Prostate gland (tissue), 2 donors: ENCODE data around the gene PDE4D. TPM values are rescaled to one million over a fixed set of nuclear protein-coding genes. Genes with fewer than 3 reads are reported as not detected.

ENCODE experiments used
- DNase-seq: peaks from one replicate; pipeline ENCODE4 v3.0.0-alpha.2; 2019; ENCODE audit warnings: low spot score
- H3K27ac ChIP-seq, 2 donors: fragments of 200-600 bp; sonication (generic); 2 replicates each; pipeline ENCODE4 v1.5.1; 2017 to 2019
- H3K27me3 ChIP-seq: fragments of 200-600 bp; sonication (generic); replicated peaks from 2 replicates; pipeline ENCODE4 v1.5.1; 2019; ENCODE audit not compliant: insufficient read depth
- H3K36me3 ChIP-seq, 2 donors: fragments of 200-600 bp; sonication (generic); 1 replicate in 1 of 2; 2 replicates in 1 of 2; pipeline versions ENCODE4 v1.5.1 to v1.8.1; 2017 to 2019
- H3K4me1 ChIP-seq: fragments of 200-600 bp; sonication (generic); replicated peaks from 2 replicates; pipeline ENCODE4 v1.5.1; 2019
- H3K4me3 ChIP-seq, 2 donors: fragments of 200-600 bp; sonication (generic); 2 replicates each; pipeline ENCODE4 v1.5.1; 2017 to 2019
- H3K9me3 ChIP-seq: fragments of 200-600 bp; sonication (generic); 2 replicates; pipeline ENCODE4 v1.5.1; 2017
- CTCF ChIP-seq, 4 experiments: fragments of 200-600 bp in 2 of 4; fragments of 450-650 bp in 2 of 4; sonication (generic) in 2 of 4; IDR thresholded peaks; 1 replicate in 3 of 4; 2 replicates in 1 of 4; pipeline ENCODE4 v1.5.1; 2016 to 2019; ENCODE audit warnings: antibody characterized with exemption in 4 of 4, mild to moderate bottlenecking in 2 of 4, moderate library complexity in 2 of 4
- POLR2A ChIP-seq: fragments of 450-650 bp; IDR thresholded peaks from one replicate; pipeline ENCODE4 v1.6.1; 2016; ENCODE audit warnings: antibody characterized with exemption, mild to moderate bottlenecking
- POLR2AphosphoS5 ChIP-seq: sonication (generic); formaldehyde crosslinking; IDR thresholded peaks from one replicate; pipeline ENCODE4 v1.6.1; 2017; ENCODE audit warnings: antibody characterized with exemption
- WGBS: methylation state at CpG from one replicate; pipeline ENCODE4 v1.1.5; 2018; 5-methylcytosine and 5-hydroxymethylcytosine counted together
- intact Hi-C: fragments of 100-400 bp; cut with DNase I; formaldehyde crosslinking; loops from one replicate; pipeline ENCODE4 v1.14.2; 2022
- total RNA-seq, 2 donors: library from RNA; depleted of rRNA; stranded (reverse); fragments of >200 nt; gene quantifications; one replicate each; pipeline ENCODE4 v1.1.0, GENCODE V29; 2016

Gene PDE4D
- total RNA-seq, 2 donors from 2014 or later, result 64.2 to 75.6 TPM

GRCh38 chr5:59279979-59280378, 613.5 kb downstream of the PDE4D start:
- H3K27ac ChIP-seq, result no peak overlapping the region
- DNase-seq, result no peak
- 82% methylated on average over 2 of the region's 2 CpGs for WGBS
- intact Hi-C loops, result no loop called here
- H3K36me3 ChIP-seq, result no peaks in the 10 kb centered on the region
- no peak overlapping the region for H3K4me3 ChIP-seq
- TF ChIP-seq POLR2AphosphoS5 (no peak), POLR2A (no peak), CTCF (IDR thresholded peaks at IDR 0.05) (no peak)
- H3K4me1 ChIP-seq, result no peaks in the 10 kb centered on the region
- no peaks in the 10 kb centered on the region for H3K9me3 ChIP-seq
- H3K27me3 ChIP-seq, result no peaks in the 10 kb centered on the region

DNA sequence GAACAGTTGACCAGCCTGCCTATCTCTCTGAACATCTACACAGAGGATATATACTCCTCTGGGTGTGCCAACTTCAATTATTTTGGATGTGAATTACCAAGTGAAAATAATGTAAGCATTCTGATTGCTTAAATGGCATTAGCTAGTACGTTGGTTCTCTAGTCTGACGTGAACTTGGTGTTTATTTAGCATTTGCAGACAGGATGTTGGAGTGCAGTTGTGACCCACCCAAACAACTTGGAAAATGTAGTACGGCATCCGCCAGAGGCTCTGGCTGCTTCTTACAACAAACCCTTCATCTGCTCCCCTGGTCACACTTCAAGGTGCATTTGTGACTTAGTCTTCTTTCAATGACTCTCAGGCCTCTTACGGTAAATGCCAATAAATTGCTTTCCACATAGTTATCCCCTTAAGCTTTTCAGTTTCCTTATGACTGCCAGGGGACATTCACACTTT, 616.6 kb downstream of the PDE4D start:
- H3K27ac ChIP-seq, result peak overlapping the region; percentile 87 to 89
- H3K9me3 ChIP-seq, result no peaks in the 10 kb centered on the region
- 28% methylated on average over 5 of the region's 5 CpGs for WGBS
- H3K27me3 ChIP-seq, result no peaks in the 10 kb centered on the region
- TF ChIP-seq POLR2AphosphoS5 (peak; percentile 7), CTCF (IDR thresholded peaks at IDR 0.05) (no peak), POLR2A (no peak)
- no peaks in the 10 kb centered on the region for H3K36me3 ChIP-seq
- DNase-seq, result no peak
- H3K4me3 ChIP-seq, result no peak overlapping the region
- intact Hi-C loops, result no loop called here
- no peaks in the 10 kb centered on the region for H3K4me1 ChIP-seq

GRCh38 chr5:59276325-59276675, 617.2 kb downstream of the PDE4D start:
- Histone ChIP-seq H3K9me3 (no peaks in the 10 kb centered on the region), H3K4me1 (no peaks in the 10 kb centered on the region), H3K27me3 (no peaks in the 10 kb centered on the region), H3K36me3 (no peaks in the 10 kb centered on the region), H3K27ac (peak overlapping the region; percentile 87 to 89), H3K4me3 (peak overlapping the region; percentile 35 to 43)
- TF ChIP-seq POLR2AphosphoS5, result no peak
- TF ChIP-seq CTCF (IDR thresholded peaks at IDR 0.05), result no peak
- TF ChIP-seq POLR2A, result no peak
- 15% methylated on average over 2 of the region's 2 CpGs for WGBS
- intact Hi-C loops, result no loop called here
- no peak for DNase-seq

GRCh38 chr5:59275510-59276324, 617.8 kb downstream of the PDE4D start:
- Histone ChIP-seq H3K36me3 (no peaks in the 10 kb centered on the region), H3K9me3 (no peaks in the 10 kb centered on the region), H3K4me1 (no peaks in the 10 kb centered on the region), H3K4me3 (peak overlapping the region; percentile 35 to 43), H3K27ac (peak overlapping the region; percentile 87 to 89), H3K27me3 (no peaks in the 10 kb centered on the region)
- TF ChIP-seq CTCF (IDR thresholded peaks at IDR 0.05) (no peak), POLR2AphosphoS5 (peak; percentile 64)
- peak; percentile 70 for DNase-seq
- WGBS, result 2% methylated on average over 16 of the region's 16 CpGs
- intact Hi-C loops, result no loop called here

DNA sequence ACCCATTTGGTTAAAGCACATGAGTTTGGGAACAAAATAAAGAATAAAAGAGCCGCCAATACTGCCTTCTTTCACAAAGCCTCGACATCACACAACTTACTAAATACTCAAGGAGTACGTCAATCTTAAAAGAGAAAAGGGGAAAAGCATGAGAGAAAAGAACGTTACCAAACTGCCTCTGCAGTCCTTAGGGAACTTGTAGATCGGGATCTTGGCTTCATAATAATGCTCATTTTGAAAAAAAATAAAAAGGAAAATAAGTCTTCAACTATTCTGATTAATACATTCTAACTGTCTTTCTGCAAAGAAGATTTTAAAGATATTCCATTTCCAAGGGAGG, 618.4 kb downstream of the PDE4D start:
- intact Hi-C loops, result no loop called here
- DNase-seq, result no peak

More for the DNA sequence above, 618.4 kb downstream of the PDE4D start:
- Histone ChIP-seq H3K9me3 (no peaks in the 10 kb centered on the region), H3K27me3 (no peaks in the 10 kb centered on the region), H3K27ac (peak overlapping the region; percentile 87 to 89), H3K4me1 (no peaks in the 10 kb centered on the region), H3K36me3 (no peaks in the 10 kb centered on the region), H3K4me3 (peak overlapping the region; percentile 35 to 43)
- TF ChIP-seq CTCF (IDR thresholded peaks at IDR 0.05), result no peak
- TF ChIP-seq POLR2AphosphoS5, result no peak
- no peak for TF ChIP-seq POLR2A
- WGBS, result 4% methylated on average over 5 of the region's 5 CpGs
